ENCODE data around the gene PAK5. TPM values are rescaled to one million over a fixed set of nuclear protein-coding genes. Genes with fewer than 3 reads are reported as not detected.

PAK5 gene
- total RNA-seq, 6 experiments from 2014 or later, result not detected

- no peak for DNase-seq
- Mint-ChIP-seq H3K4me1 (ENCODE audit: low read depth) (peaks cover 6% of the 10 kb centered on the region; the same call in 1 of the 2 replicates), H3K9me3 (no peaks in the 10 kb centered on the region), H3K27me3 (ENCODE audit: insufficient read depth) (peaks cover 2% of the 10 kb centered on the region), H3K4me3 (no peak overlapping the region), H3K36me3 (ENCODE audit: low read depth) (no peaks in the 10 kb centered on the region), H3K27ac (no peak overlapping the region)
- no peak for TF ChIP-seq CTCF (IDR thresholded peaks at IDR 0.05)
Measured at GRCh38 chr20:9499126-9499899, 339.6 kb downstream of the PAK5 start.

- peak; percentile 41 for DNase-seq
- H3K9me3 Mint-ChIP-seq, result no peaks in the 10 kb centered on the region
- H3K4me3 Mint-ChIP-seq, result no peak overlapping the region
- no peak for TF ChIP-seq CTCF (IDR thresholded peaks at IDR 0.05)
- peaks cover 6% of the 10 kb centered on the region; the same call in 1 of the 2 replicates for H3K4me1 Mint-ChIP-seq (ENCODE audit: low read depth)
- H3K36me3 Mint-ChIP-seq (ENCODE audit: low read depth), result no peaks in the 10 kb centered on the region
- H3K27me3 Mint-ChIP-seq (ENCODE audit: insufficient read depth), result no peaks in the 10 kb centered on the region; the same call in 1 of the 2 replicates
- H3K27ac Mint-ChIP-seq, result no peak overlapping the region
Measured at GRCh38 chr20:9498322-9498721, 340.6 kb downstream of the PAK5 start.

GRCh38 chr20:9496155-9496554 is 342.7 kb downstream of the PAK5 start:
- Mint-ChIP-seq H3K36me3 (ENCODE audit: low read depth) (no peaks in the 10 kb centered on the region), H3K9me3 (no peaks in the 10 kb centered on the region), H3K27ac (no peak overlapping the region), H3K4me3 (no peak overlapping the region), H3K4me1 (ENCODE audit: low read depth) (peaks cover 6% of the 10 kb centered on the region; the same call in 1 of the 2 replicates), H3K27me3 (ENCODE audit: insufficient read depth) (peaks cover 6% of the 10 kb centered on the region)
- no peak for DNase-seq
- TF ChIP-seq CTCF (IDR thresholded peaks at IDR 0.05), result no peak

- H3K27ac Mint-ChIP-seq, result no peak overlapping the region
- no peak for DNase-seq
- peaks cover 6% of the 10 kb centered on the region; the same call in 1 of the 2 replicates for H3K4me1 Mint-ChIP-seq (ENCODE audit: low read depth)
- no peaks in the 10 kb centered on the region for H3K9me3 Mint-ChIP-seq
- H3K36me3 Mint-ChIP-seq (ENCODE audit: low read depth), result no peaks in the 10 kb centered on the region
- H3K4me3 Mint-ChIP-seq, result no peak overlapping the region
- peaks cover 6% of the 10 kb centered on the region for H3K27me3 Mint-ChIP-seq (ENCODE audit: insufficient read depth)
- TF ChIP-seq CTCF (IDR thresholded peaks at IDR 0.05), result no peak
Measured at GRCh38 chr20:9495701-9496100, 343.2 kb downstream of the PAK5 start.

GRCh38 chr20:9493803-9494202 is 345.1 kb downstream of the PAK5 start:
- Mint-ChIP-seq H3K4me1 (ENCODE audit: low read depth) (peaks cover 12% of the 10 kb centered on the region), H3K27me3 (ENCODE audit: insufficient read depth) (peaks cover 6% of the 10 kb centered on the region), H3K36me3 (ENCODE audit: low read depth) (no peaks in the 10 kb centered on the region), H3K4me3 (no peak overlapping the region), H3K9me3 (no peaks in the 10 kb centered on the region), H3K27ac (no peak overlapping the region)
- TF ChIP-seq CTCF (IDR thresholded peaks at IDR 0.05), result no peak
- no peak for DNase-seq

Data from HFFc6 (cell line).